HG02885 (cell line): ENCODE results near the gene MEIS3.
"Not testable (repeated sequence)": the region's sequence is repeated elsewhere in the genome, so short reads cannot be mapped to it uniquely, and the experiment has no call there.

ENCODE experiments used
- ATAC-seq: cut with Tn5 transposase; IDR thresholded peaks from one replicate; pipeline ENCODE4 v1.9.1; 2021; ENCODE audit warnings: mild to moderate bottlenecking; ENCODE audit not compliant: unreplicated experiment, poor library complexity

The MEIS3 gene

DNA sequence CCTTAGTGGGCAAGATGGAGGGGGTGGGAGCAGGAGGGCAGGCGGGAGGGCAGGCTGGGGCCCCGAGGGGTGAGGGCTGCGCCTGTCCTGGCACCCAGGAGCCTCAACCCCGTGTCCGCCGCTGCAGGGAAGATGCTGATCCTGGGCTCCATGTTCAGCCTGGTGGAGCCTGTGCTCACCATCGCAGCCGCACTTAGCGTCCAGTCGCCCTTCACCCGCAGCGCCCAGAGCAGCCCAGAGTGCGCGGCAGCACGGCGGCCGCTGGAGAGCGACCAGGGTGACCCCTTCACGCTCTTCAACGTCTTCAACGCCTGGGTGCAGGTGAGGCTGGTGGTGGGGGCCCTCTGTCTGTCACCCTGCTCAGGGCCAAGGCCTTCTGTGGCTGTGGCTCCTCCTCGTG lies 46.7 kb downstream of the MEIS3 start:
- no peak for ATAC-seq

DNA sequence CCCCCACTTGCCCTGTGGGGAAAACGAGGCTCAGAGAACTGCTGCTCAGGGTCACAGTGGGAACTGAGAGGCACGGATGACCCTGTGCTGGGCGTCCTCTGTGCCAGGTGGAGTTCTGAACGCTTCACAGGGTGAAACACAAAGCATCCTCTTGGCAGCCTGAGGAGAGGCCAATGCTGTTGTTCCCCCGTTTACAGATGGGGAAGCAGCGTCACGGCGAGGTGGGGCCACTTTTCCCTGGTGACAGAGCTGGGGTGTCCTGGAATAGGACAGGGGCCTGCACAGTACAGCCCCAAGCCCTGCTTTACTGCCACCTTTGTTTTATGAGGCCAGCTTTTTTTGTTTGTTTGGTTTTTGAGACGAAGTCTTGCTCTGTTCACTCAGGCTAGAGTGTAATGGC lies 48.1 kb downstream of the MEIS3 start:
- ATAC-seq, result no peak

DNA sequence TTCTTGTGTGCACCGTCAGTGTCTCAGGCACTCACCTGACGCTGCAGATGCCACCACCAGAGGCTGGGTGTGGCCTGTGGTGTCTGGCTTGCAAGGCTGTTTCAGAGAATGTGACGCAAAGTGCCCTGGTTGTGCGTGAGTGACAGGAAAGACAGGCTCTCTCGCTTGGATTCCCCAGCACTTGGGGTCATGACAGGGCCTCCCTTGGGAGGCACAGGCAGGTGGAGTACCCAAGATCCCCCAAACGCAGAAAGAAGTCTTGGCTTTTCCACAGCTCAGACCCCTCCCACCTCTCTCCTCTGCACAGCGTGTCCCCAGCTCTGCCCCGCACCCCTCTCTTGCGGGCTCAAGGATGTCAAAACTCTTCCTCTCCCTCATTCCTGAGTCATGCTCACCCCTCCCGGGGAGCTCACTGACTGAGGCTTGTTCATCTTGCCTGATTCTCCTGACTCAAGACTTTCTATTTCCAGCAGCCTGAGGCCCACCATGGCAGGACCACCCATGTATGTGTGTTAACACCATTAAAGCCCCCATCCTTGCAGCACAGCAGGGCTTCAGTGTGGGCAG lies 49.2 kb downstream of the MEIS3 start:
- no peak for ATAC-seq

DNA sequence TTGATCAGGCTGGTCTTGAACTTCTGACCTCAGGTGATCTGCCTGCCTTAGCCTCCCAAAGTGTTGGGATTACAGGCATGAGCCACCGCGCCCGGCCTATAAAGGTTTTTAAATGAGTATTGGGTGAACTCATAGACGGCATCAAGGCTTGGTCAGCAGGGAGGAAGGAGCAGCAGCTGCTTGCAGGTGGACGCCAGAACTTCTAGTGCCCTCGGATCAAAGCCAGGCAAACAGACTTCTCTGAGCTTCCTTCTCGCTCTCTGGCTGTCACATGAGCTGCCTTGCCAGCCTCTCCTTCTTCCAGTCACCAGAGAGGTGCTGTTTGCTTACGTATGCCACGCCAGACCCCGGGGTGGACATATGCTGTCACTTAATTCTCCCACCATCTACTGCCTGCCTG lies 53.9 kb downstream of the MEIS3 start:
- not testable (repeated sequence) for ATAC-seq

DNA sequence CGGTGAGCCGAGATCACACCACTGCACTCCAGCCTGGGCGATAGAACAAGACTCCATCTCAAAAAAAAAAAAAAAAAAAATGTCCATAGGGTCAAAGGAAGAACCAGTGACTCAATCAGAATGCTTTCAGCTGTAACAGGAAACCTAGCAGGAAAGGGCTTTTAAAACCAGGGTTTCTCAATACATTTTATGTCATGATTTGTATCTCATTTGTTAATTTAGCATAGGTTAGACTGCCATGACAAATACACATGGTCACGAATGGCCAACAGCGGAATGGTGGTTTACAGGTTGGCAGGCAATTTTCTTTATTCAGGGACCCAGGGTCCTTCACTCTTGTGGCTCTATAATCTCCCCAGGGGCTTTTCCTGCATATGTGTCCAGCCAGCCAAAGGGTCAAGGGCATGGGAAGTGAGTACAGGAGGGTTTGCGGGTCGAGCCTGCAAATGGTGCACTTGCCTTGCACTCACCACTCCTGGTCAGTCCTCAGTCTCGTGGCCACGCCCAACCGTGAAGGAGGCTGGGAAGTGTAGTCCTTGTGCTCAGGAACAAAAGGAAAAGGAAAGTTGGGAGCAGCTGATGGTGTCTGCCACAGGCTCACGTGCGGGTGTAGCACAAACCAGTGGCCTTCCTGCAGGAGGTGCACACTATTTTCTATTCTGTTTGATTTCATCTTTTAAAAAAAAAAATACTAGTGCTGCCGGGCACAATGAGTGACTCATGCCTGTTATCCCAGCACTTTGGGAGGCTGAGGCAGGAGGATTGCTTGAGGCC lies 55.4 kb downstream of the MEIS3 start:
- no peak for ATAC-seq

DNA sequence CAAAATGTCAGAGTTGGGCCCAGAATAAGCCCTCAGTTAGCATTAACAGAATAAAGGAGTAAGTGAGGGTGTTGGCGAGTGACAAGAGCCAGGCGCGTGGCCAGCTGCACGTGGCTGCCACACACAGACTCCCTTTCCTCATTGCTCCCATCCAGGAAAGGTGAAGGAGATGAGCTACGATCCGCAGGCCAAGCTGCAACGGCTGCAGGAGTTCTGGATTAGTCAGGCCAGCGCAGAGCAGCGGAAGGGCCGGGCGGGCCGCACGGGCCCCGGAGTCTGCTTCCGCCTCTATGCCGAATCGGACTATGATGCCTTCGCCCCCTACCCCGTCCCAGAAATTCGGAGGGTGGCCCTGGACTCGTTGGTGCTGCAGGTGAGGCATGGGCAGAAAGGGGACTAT lies 57.0 kb downstream of the MEIS3 start:
- no peak for ATAC-seq

DNA sequence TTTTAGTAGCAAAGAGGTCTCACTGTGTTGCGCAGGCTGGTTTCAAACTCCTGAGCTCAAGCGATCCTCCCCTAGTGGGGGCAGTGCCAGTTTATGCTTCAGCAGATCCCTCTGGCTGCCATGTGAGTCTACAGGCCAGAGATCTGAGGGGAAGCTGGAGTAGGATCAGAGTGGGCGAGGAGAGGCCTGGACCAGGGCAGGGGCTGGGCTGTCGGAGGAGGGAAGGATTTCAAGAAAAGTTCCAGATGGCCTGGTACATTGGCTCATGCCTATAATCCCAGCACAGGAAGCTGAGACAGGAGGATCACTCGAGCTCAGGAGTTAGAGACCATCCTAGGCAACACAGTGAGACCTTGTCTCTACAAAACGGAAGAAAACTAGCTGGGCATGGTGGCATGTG lies 60.4 kb downstream of the MEIS3 start:
- no peak for ATAC-seq

DNA sequence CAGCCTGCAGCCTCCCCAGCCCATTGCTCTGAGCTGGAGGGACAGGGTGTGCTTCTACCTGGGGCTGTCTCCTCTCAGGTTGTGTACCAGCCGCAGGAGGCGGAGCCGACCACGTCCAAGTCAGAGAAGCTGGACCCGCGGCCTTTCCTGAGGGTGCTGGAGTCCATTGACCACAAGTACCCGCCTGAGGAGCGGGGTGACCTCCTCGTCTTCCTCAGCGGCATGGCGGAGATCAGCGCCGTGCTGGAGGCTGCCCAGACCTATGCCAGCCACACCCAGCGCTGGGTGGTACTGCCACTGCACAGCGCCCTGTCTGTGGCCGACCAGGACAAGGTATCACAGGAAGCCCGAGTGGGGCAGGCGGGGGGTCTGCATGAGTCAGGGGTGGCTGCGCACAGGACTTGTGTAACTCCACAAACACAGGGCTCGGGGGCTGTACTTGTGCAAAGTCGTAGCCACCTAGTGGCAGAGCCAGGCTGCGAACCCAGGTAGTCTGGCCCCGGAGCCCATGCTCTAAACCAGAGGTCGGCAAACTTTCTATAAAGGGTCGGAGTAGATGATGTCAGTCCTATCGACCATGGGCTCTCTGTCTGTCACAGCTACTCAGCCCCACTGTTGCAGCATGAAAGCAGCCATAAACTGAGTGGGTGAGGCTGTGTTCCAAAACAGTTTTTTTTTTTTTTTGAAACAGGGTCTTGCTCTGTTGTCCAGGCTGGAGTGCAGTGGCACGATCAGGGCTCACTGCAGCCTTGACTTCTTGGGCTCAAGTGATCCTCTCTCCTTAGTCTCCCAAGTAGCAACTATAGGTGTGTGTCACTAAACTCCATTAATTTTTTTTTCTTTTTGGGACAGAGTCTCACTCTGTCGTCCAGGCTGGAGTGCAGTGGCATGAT lies 61.3 kb downstream of the MEIS3 start:
- ATAC-seq, result no peak

DNA sequence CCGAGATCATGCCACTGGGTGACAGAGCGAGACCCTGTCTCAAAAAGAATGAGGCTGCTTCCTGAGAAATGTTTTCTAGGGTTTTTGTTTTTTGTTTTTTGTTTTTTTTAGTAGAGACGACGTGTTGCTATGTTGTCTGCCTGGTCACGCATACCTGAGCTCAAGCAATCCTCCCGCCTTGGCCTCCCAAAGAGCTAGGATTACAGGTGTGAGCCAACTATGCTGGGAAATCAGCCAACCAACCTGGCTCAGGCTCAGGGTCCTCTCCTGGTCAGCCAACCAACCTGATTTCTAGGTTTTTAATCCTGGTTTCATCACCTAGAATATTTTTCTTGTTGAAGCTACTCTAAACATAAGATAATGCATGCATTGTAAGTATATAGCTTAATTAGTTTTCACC lies 62.4 kb downstream of the MEIS3 start:
- no peak for ATAC-seq

DNA sequence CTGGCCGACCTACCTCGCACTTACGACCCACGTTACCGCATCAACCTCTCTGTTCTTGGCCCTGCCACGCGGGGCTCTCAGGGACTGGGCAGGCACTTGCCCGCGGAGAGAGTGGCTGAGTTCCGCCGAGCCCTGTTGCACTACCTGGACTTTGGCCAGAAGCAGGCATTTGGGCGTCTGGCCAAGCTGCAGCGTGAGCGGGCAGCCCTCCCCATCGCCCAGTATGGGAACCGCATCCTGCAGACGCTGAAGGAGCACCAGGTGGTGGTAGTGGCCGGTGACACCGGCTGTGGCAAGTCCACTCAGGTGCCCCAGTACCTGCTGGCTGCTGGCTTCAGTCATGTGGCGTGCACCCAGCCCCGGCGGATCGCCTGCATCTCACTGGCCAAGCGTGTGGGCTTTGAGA lies 66.0 kb downstream of the MEIS3 start:
- no peak for ATAC-seq
